ENCODE measurements around the gene STK38L. TPM values are rescaled to one million over a fixed set of nuclear protein-coding genes. Genes with fewer than 3 reads are reported as not detected.

The STK38L gene
- total RNA-seq, 6 donors from 2014 or later = 11.1 to 31.7 (median 17.6) TPM

DNA sequence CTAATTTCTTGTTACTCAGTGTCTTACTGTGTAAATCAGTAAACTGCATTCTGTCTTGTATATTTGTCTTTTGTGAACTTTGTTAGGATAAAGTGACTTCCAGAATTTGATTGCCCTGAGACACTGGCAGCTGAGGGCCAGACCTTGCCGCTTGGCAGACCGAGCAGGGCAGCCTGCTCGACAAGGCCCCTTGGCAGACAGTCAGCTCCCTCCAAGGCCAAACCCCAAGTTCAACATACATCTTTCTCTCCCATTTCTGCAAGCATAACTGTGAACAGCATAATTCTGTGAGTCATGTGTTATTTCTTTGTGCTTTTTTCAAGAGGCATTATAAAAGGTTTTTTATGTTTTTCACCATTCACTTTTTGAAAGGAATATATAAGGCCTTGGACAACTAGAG lies 49.4 kb downstream of the STK38L start:
- no peak for ATAC-seq (ENCODE audit: low FRiP score in 2 of 2)
- no peak overlapping the region for H3K27ac ChIP-seq
- no peak for TF ChIP-seq EP300 (IDR thresholded peaks at IDR 0.05)
- TF ChIP-seq POLR2A (IDR thresholded peaks at IDR 0.05) = no peak
- TF ChIP-seq, protein P1, sequence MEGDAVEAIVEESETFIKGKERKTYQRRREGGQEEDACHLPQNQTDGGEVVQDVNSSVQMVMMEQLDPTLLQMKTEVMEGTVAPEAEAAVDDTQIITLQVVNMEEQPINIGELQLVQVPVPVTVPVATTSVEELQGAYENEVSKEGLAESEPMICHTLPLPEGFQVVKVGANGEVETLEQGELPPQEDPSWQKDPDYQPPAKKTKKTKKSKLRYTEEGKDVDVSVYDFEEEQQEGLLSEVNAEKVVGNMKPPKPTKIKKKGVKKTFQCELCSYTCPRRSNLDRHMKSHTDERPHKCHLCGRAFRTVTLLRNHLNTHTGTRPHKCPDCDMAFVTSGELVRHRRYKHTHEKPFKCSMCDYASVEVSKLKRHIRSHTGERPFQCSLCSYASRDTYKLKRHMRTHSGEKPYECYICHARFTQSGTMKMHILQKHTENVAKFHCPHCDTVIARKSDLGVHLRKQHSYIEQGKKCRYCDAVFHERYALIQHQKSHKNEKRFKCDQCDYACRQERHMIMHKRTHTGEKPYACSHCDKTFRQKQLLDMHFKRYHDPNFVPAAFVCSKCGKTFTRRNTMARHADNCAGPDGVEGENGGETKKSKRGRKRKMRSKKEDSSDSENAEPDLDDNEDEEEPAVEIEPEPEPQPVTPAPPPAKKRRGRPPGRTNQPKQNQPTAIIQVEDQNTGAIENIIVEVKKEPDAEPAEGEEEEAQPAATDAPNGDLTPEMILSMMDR (IDR thresholded peaks at IDR 0.05) = no peak
- TF ChIP-seq POLR2AphosphoS5 (IDR thresholded peaks at IDR 0.05) = no peak
- 62 to 64% methylated on average over 3 of the region's 3 CpGs for WGBS, 2 donors
- H3K9me3 ChIP-seq = no peaks in the 10 kb centered on the region
- peaks cover 0 to 8% (median under 1%) of the 10 kb centered on the region in 4 donors for H3K36me3 ChIP-seq
- peaks cover 0 to 3% (median 0%) of the 10 kb centered on the region in 4 donors for H3K4me1 ChIP-seq
- H3K27me3 ChIP-seq = no peaks in the 10 kb centered on the region
- DNase-seq = no peak
- H3K4me3 ChIP-seq = no peak overlapping the region

DNA sequence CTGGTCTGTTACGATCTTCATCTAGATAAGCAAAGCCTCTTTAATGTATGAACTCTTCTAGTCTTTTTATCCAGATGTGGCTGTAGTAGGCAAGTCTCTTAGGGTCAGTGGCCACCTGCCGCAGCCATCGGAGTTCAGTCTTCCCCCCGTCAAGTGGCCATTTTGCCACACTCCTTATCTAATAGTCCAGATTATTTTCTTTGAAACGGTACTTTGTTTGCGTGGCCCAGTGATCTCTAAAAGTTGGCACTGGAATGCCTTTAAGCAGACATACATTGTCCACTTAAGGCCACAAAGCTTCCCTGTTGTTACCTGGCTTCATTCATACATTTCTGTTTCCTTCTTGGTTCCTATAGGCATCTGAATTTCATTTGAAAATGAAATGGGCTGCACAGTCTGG lies 52.6 kb downstream of the STK38L start:
- ATAC-seq (ENCODE audit: low FRiP score in 2 of 2) = no peak
- no peak overlapping the region for H3K4me3 ChIP-seq
- H3K27me3 ChIP-seq = no peaks in the 10 kb centered on the region
- DNase-seq = no peak
- no peaks in the 10 kb centered on the region for H3K9me3 ChIP-seq
- WGBS, 2 donors = 71 to 94% methylated on average over 6 of the region's 6 CpGs
- H3K27ac ChIP-seq = no peak overlapping the region
- peaks cover 0 to 22% (median 2%) of the 10 kb centered on the region in 4 donors for H3K36me3 ChIP-seq
- peaks cover 0 to 6% (median 0%) of the 10 kb centered on the region in 4 donors for H3K4me1 ChIP-seq
- TF ChIP-seq, protein P1 (IDR thresholded peaks at IDR 0.05) = no peak

- Histone ChIP-seq H3K27ac (no peak overlapping the region), H3K4me1 (peaks cover 0 to 6% (median 0%) of the 10 kb centered on the region in 4 donors), H3K9me3 (no peaks in the 10 kb centered on the region), H3K36me3 (peaks cover 0 to 30% (median 2%) of the 10 kb centered on the region in 4 donors), H3K27me3 (no peaks in the 10 kb centered on the region), H3K4me3 (no peak overlapping the region)
- ATAC-seq (ENCODE audit: low FRiP score in 2 of 2) = no peak
- WGBS, 2 donors = 78 to 91% methylated on average over 4 of the region's 4 CpGs
- TF ChIP-seq POLR2A (IDR thresholded peaks at IDR 0.05) = no peak
- no peak for TF ChIP-seq EP300 (IDR thresholded peaks at IDR 0.05)
- TF ChIP-seq, protein P1 (IDR thresholded peaks at IDR 0.05) = no peak
- no peak for TF ChIP-seq POLR2AphosphoS5 (IDR thresholded peaks at IDR 0.05)
- DNase-seq = no peak
Observed at GRCh38 chr12:27297566-27297965, 53.5 kb downstream of the STK38L start.

DNA sequence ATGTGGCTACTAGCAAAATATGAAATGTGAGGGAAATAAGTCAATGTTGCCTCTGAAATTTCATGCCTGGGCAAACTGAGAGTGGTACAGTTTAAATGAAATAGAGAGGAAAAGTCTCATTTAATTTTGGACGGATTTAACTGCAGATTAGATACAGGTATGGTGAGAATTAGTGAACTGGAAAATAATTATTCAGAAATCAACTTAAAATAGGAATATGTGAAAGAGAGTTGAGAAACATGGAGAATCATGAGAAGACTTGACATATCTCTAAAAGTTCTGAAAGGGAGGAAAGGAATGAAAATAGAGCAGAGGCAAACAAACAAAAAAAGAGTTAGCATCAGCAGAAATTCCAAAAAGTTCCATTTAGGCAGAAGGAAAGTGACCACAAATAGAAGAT lies 55.0 kb downstream of the STK38L start:
- Histone ChIP-seq H3K4me3 (no peak overlapping the region), H3K4me1 (peaks cover 0 to 6% (median 1%) of the 10 kb centered on the region in 4 donors), H3K27ac (no peak overlapping the region), H3K27me3 (no peaks in the 10 kb centered on the region), H3K9me3 (no peaks in the 10 kb centered on the region), H3K36me3 (peaks cover 0 to 37% (median 2%) of the 10 kb centered on the region in 4 donors)
- 95% methylated on average over 1 of the region's 1 CpG for WGBS, 2 donors
- no peak for TF ChIP-seq POLR2A (IDR thresholded peaks at IDR 0.05)
- TF ChIP-seq POLR2AphosphoS5 (IDR thresholded peaks at IDR 0.05) = no peak
- no peak for TF ChIP-seq EP300 (IDR thresholded peaks at IDR 0.05)
- TF ChIP-seq, protein P1 (IDR thresholded peaks at IDR 0.05) = no peak
- DNase-seq (no peak), ATAC-seq (ENCODE audit: low FRiP score in 2 of 2) (no peak)

DNA sequence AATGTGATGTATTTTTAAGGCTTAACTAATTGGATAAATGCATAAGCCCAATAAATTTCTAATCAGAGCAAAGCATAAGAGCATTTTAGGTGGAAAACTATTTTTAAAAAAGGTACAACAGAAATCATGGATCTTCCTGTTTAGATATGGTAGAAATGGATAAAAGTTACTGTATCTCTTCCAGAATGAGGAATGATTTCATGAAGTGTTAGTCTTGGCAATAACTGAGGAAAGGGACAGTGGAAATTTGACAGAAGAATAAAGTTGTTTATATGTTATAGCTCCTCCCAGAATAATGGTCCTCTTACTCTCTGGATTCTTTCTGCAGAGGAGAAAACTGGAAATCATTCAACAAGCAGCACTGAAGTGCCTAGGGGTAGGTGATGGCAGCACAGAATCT lies 56.1 kb downstream of the STK38L start:
- Histone ChIP-seq H3K4me1 (peaks cover 0 to 6% (median 1%) of the 10 kb centered on the region in 4 donors), H3K9me3 (no peaks in the 10 kb centered on the region), H3K27me3 (no peaks in the 10 kb centered on the region), H3K4me3 (no peak overlapping the region), H3K27ac (no peak overlapping the region), H3K36me3 (peaks cover 0 to 37% (median 2%) of the 10 kb centered on the region in 4 donors)
- DNase-seq (no peak), ATAC-seq (ENCODE audit: low FRiP score in 2 of 2) (no peak)
- TF ChIP-seq EP300 (IDR thresholded peaks at IDR 0.05) = no peak
- no peak for TF ChIP-seq POLR2A (IDR thresholded peaks at IDR 0.05)
- TF ChIP-seq POLR2AphosphoS5 (IDR thresholded peaks at IDR 0.05) = no peak
- TF ChIP-seq, protein P1 (IDR thresholded peaks at IDR 0.05) = no peak
